MCF 10A (cell line): Measurements from ENCODE around the gene EIF1AD. TPM values are rescaled to one million over a fixed set of nuclear protein-coding genes. Genes with fewer than 3 reads are reported as not detected.

Source experiments
- BruUV-seq: library from RNA; stranded (reverse); fragments of 400-500 nt; replicated peaks from 2 replicates; lab custom pipeline; 2021; lab: Mats Ljungman, UMichigan
- CTCF ChIA-PET: fragments of 300-600 bp; sonication (Branson Sonifier 250); formaldehyde crosslinking; extraction: SDS; loops from one replicate; lab custom pipeline; 2021; ENCODE audit warnings: antibody characterized with exemption, inconsistent platforms; lab: Yijun Ruan, JAX
- POLR2A ChIA-PET: fragments of 300-600, 350-650 bp; sonication (Branson Sonifier 250); formaldehyde crosslinking; extraction: SDS; loops from one replicate; lab custom pipeline; 2020; ENCODE audit warnings: antibody characterized with exemption, inconsistent platforms; lab: Yijun Ruan, JAX
- DNase-seq: peaks from one replicate; pipeline ENCODE4 v3.0.0-alpha.2; 2018; ENCODE audit not compliant: unreplicated experiment
- H3K27ac Mint-ChIP-seq: one replicate; pipeline ENCODE4 v1.8.0; 2022; ENCODE audit warnings: mild to moderate bottlenecking, low read depth, mixed read lengths; ENCODE audit not compliant: unreplicated experiment
- H3K27me3 Mint-ChIP-seq: one replicate; pipeline ENCODE4 v1.8.0; 2022; ENCODE audit warnings: mixed read lengths; ENCODE audit not compliant: insufficient read depth, unreplicated experiment
- H3K36me3 Mint-ChIP-seq: one replicate; pipeline ENCODE4 v1.8.0; 2022; ENCODE audit warnings: mild to moderate bottlenecking, moderate library complexity, mixed read lengths; ENCODE audit not compliant: insufficient read depth, unreplicated experiment
- H3K4me1 Mint-ChIP-seq: one replicate; pipeline ENCODE4 v1.8.0; 2022; ENCODE audit warnings: mixed read lengths; ENCODE audit not compliant: insufficient read depth, unreplicated experiment
- H3K4me3 Mint-ChIP-seq: one replicate; pipeline ENCODE4 v1.8.0; 2022; ENCODE audit warnings: mild to moderate bottlenecking, moderate library complexity, mixed read lengths; ENCODE audit not compliant: unreplicated experiment
- H3K9me3 Mint-ChIP-seq: one replicate; pipeline ENCODE4 v1.8.0; 2022; ENCODE audit warnings: mixed read lengths; ENCODE audit not compliant: unreplicated experiment
- CTCF ChIP-seq: fragments of 200-600 bp; IDR thresholded peaks from one replicate; pipeline ENCODE4 v1.8.0; 2022; ENCODE audit warnings: antibody characterized with exemption, mild to moderate bottlenecking; ENCODE audit not compliant: unreplicated experiment
- intact Hi-C: fragments of 100-400 bp; cut with micrococcal nuclease; formaldehyde crosslinking; loops from 2 replicates; pipeline ENCODE4 v1.14.1; 2022
- total RNA-seq: library from RNA; stranded (reverse); gene quantifications from 2 replicates; pipeline ENCODE4 v1.2.3, GENCODE V29; 2022

The EIF1AD gene
- total RNA-seq, 1 experiment from 2014 or later, result 21.7 TPM

GRCh38 chr11:65968600-65969482 lies 33.1 kb downstream of the EIF1AD start:
- H3K27me3 Mint-ChIP-seq, result no peaks in the 10 kb centered on the region
- no peak overlapping the region for H3K4me3 Mint-ChIP-seq
- ChIA-PET POLR2A (interaction anchor here (0.6 to 1.9 kb wide), 5 partner anchors 11 to 79 kb away, joined by 3 to 13 read pairs (median 4); partner anchors contain the start of genes CCDC85B and FIBP), CTCF (interaction anchor here (0.6 to 5.6 kb wide), 3 partner anchors 79 to 249 kb away, joined by 3 to 27 read pairs (median 4); partner anchors contain the start of genes CCDC85B and FIBP)
- peaks cover 29% of the 10 kb centered on the region for H3K4me1 Mint-ChIP-seq
- intact Hi-C loops, result no loop called here
- H3K27ac Mint-ChIP-seq, result peak overlapping the region; percentile 60
- no TSS peak for BruUV-seq
- peak; percentile 34 for DNase-seq
- no peaks in the 10 kb centered on the region for H3K9me3 Mint-ChIP-seq
- peaks cover 74% of the 10 kb centered on the region for H3K36me3 Mint-ChIP-seq
- TF ChIP-seq CTCF, result peak; percentile 9

GRCh38 chr11:65967329-65967934 lies 34.5 kb downstream of the EIF1AD start:
- H3K9me3 Mint-ChIP-seq, result no peaks in the 10 kb centered on the region
- CTCF ChIA-PET, result interaction anchor here (1.2 to 2.4 kb wide), 2 partner anchors 78 to 82 kb away, joined by 5 to 12 read pairs; no protein-coding TSS in a partner anchor
- H3K4me3 Mint-ChIP-seq, result no peak overlapping the region
- H3K36me3 Mint-ChIP-seq, result peaks cover 69% of the 10 kb centered on the region
- intact Hi-C loops, result no loop called here
- H3K4me1 Mint-ChIP-seq, result peaks cover 29% of the 10 kb centered on the region
- no peak overlapping the region for H3K27ac Mint-ChIP-seq
- no peak for DNase-seq
- no TSS peak for BruUV-seq
- no peak for TF ChIP-seq CTCF
- no peaks in the 10 kb centered on the region for H3K27me3 Mint-ChIP-seq
- POLR2A ChIA-PET, result no interaction called here

GRCh38 chr11:65965986-65966762 lies 35.8 kb downstream of the EIF1AD start:
- Mint-ChIP-seq H3K4me3 (no peak overlapping the region), H3K4me1 (peaks cover 33% of the 10 kb centered on the region), H3K27ac (no peak overlapping the region), H3K27me3 (no peaks in the 10 kb centered on the region), H3K9me3 (no peaks in the 10 kb centered on the region), H3K36me3 (peaks cover 60% of the 10 kb centered on the region)
- BruUV-seq, result TSS peak; percentile 23
- DNase-seq, result no peak
- ChIA-PET POLR2A (interaction anchor here (0.6 to 1.3 kb wide), 2 partner anchors 66 to 79 kb away, joined by 3 read pairs; no protein-coding TSS in a partner anchor), CTCF (interaction anchor here (0.9 to 2.4 kb wide), 6 partner anchors 14 to 81 kb away, joined by 3 to 12 read pairs (median 4); partner anchors contain the start of gene CATSPER1)
- intact Hi-C loops, result no loop called here
- TF ChIP-seq CTCF, result no peak
